Peyer's patch (tissue), 4 donors: ENCODE data around the gene MPP7.

ENCODE experiments used
- CTCF ChIP-seq, 6 experiments: fragments of 450-650 bp in 4 of 6; fragments of 200-600 bp in 2 of 6; sonication (generic) in 1 of 6; IDR thresholded peaks; one replicate each; pipeline ENCODE4 v1.5.1; 2017 to 2019; ENCODE audit warnings: antibody characterized with exemption in 6 of 6, mild to moderate bottlenecking in 3 of 6, moderate library complexity in 1 of 6
- POLR2A ChIP-seq, 2 donors: fragments of 450-650 bp; IDR thresholded peaks; one replicate each; pipeline ENCODE4 v1.5.1; 2017; ENCODE audit warnings: antibody characterized with exemption in 2 of 2, mild to moderate bottlenecking in 2 of 2, moderate library complexity in 2 of 2

- TF ChIP-seq CTCF (IDR thresholded peaks at IDR 0.05): no peak
- no peak for TF ChIP-seq POLR2A (IDR thresholded peaks at IDR 0.05)
Measured at GRCh38 chr10:28300027-28300426, 2.8 kb downstream of the MPP7 start.
